Activated CD4-positive, alpha-beta T cell treated with anti-CD3 and anti-CD28 coated beads, Interleukin-2, Interleukin-6, amounts not matched to agents 100 ng/mL and 50 ng/mL, durations not matched to agents 16 hours and 8 hours (primary cell): Measurements from ENCODE around the gene CFAP54.
"Not testable (repeated sequence)": the region's sequence is repeated elsewhere in the genome, so short reads cannot be mapped to it uniquely, and the experiment has no call there.

Source experiments
- DNase-seq: peaks from one replicate; pipeline ENCODE4 v3.0.0-alpha.2; 2020

The CFAP54 gene

GRCh38 chr12:96473394-96474093 is 15.8 kb upstream of the CFAP54 start:
- no peak for DNase-seq

- DNase-seq, result no peak
These were observed 15.2 kb upstream of the CFAP54 start for GRCh38 chr12:96474206-96474605.

GRCh38 chr12:96478011-96478410 is 11.4 kb upstream of the CFAP54 start:
- DNase-seq, result no peak

DNA sequence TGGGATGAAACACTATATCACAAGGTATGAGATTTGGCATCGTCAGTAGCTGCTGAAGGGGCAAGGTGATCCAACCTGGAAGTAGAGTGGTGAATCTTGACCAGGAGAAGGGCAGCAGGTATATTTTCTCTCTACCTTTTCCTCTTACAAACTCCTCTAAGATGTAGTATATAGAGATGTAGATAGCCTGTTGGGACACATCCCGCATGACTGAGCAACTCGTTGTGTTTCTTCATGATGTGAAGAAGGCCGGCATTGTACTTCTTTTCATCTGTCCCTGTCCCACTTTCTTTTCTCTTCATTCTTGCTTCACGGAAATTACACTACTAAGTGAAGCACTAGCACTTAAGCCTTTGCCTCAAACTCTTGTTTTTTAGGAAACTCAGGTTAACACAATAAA is 7.3 kb upstream of the CFAP54 start:
- no peak for DNase-seq

DNA sequence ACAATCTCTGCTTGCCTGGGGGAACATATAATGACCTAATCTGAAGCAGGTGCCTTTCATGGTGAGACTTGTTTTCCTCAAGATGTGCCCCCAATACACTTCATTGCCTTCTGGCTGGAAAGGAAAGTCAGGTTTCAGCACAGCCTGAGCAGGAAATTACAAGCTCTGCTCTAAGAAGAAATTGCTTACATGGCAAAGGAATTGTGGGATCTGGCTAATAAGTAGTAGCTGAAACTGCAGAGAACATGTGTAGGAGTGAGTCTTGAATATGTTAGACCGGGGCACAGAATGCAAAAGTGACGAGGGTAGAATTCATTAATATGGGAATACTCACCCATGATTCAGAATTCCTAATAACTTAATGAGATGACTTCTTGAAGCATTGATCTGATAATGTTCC is 6.3 kb upstream of the CFAP54 start:
- DNase-seq, result no peak

- peak; percentile 14 for DNase-seq
These were observed 2.4 kb upstream of the CFAP54 start for GRCh38 chr12:96486751-96487613.

GRCh38 chr12:96487634-96488033 is 1.7 kb upstream of the CFAP54 start:
- DNase-seq, result no peak

DNA sequence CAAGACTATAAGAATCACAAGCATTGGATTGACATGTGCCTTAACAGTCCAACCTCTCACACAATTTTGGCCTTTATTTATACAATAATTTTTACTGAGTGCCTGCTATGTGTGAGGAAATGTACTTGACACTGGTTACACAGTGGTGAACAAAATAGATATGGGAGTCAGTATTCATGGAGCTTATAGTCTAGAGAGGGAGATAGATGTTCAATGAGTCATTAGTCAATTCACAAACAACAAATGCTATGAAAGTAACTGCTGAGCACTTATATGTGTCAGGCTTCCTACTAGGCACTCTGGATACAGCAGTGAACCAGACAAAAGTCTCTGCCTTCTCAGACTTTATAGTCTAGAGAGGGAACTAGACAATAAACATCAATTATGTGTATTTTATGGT is 3.7 kb downstream of the CFAP54 start:
- DNase-seq, result no peak

GRCh38 chr12:96494154-96494553 is 4.8 kb downstream of the CFAP54 start:
- DNase-seq, result not testable (repeated sequence)

- no peak for DNase-seq
These were observed 5.8 kb downstream of the CFAP54 start for GRCh38 chr12:96495155-96495554.

DNA sequence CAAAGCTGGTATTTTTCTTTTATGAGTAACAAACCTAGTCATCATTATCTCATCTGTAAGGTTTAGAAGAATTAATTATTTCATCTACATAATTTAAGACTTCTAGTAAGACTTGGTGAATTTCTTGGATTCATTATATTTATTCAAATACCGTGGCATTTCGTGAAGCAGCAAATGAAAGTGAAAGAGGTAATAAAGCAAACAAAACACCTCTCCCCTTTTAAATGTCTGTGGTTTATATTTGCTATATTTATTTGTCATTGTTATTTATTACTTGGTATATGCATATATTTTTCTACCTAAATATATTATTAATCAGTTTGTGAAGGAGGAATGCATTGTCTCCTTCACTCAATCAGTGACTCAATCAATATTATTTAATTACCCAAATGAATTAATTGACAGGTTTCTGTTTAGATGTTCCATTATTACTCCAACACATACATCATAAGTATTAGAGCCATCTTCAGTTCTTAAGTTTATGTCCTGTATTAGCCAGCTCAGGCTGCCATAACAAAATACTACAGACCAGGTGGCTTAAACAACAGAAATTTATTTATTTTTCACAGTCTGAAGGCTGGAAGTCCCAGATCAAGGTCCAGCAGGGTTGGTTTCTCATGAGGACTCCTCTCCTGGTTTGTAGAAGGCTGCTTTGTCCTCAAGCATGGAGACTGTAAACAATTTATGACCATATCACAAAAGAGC is 6.6 kb downstream of the CFAP54 start:
- no peak for DNase-seq

DNA sequence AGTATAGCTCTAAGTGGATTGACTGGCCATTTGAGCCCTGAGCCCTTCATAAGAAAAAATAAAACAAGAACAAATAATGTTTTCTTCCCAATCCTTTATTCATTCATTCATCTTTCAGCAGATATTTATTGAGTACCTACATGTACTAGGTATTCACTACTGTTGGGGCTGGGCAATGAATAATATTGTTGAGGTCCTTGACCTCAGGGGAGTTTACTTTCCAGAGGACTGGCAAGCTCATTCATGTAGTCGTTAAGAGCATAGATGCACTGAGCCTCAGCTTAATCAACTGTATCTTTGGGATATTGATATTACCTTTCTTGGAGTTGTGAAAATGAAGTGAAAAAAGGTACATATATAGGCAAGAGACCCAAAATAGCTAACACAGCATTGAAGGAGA is 7.6 kb downstream of the CFAP54 start:
- DNase-seq, result no peak

- no peak for DNase-seq
These were observed 8.5 kb downstream of the CFAP54 start for GRCh38 chr12:96497855-96498254.

- no peak for DNase-seq
These were observed 11.3 kb downstream of the CFAP54 start for GRCh38 chr12:96500693-96501092.

GRCh38 chr12:96501133-96501761 is 11.9 kb downstream of the CFAP54 start:
- peak; percentile 75 for DNase-seq

GRCh38 chr12:96501908-96502307 is 12.5 kb downstream of the CFAP54 start:
- DNase-seq, result no peak

- DNase-seq, result peak; percentile 55
These were observed 13.1 kb downstream of the CFAP54 start for GRCh38 chr12:96502477-96502876.

DNA sequence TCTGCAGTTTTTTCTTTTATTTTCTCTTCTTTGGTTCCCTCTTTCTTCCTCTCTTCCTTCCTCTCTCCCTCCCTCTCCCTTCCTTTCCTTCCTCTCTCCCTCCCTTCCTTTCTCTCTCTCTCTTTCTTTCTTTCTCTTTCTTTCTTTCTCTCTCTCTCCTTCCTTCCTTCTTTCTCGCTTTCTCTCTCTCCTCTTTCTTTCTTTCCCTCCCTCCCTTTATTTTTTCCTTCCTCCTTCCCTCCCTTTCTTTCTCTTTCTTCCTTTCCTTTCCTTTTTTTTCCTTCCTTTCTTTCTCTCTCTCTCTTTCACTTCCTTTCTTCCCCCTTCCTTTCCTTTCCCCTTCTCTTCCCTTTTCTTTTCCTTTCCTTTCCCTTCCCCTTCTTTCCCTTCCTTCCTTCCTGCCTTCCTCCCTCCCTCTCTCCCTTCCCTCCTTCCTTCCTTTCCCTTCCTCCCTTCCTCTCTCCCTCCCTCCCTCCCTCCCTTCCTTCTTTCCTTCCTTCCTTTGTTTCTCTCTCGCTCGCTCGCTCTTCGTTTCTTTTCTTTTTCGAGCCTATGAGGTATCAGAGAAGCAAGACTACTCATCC is 13.7 kb downstream of the CFAP54 start:
- no peak for DNase-seq

GRCh38 chr12:96503976-96504375 is 14.6 kb downstream of the CFAP54 start:
- DNase-seq, result no peak

- DNase-seq, result no peak
These were observed 17.4 kb downstream of the CFAP54 start for GRCh38 chr12:96506776-96507175.

- no peak for DNase-seq
These were observed 21.0 kb downstream of the CFAP54 start for GRCh38 chr12:96510306-96510764.

DNA sequence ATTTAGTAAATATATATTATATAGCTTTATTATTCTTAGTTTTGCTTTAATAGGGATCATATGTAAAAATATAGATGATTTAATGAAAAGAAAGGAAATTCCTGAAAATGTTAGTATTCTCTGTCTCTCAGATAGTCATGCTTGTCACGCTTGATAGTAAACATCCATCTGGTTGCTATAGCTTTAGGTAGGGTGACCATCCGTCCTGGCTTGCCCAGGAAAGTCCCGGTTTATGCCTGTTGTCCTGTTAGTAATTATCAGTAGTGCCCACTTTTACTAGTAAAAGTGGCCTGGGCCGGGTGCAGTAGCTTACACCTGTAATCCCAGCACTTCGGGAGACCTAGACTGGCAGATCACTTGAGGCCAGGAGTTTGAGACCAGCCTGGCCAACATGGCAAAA is 23.8 kb downstream of the CFAP54 start:
- DNase-seq, result no peak

DNA sequence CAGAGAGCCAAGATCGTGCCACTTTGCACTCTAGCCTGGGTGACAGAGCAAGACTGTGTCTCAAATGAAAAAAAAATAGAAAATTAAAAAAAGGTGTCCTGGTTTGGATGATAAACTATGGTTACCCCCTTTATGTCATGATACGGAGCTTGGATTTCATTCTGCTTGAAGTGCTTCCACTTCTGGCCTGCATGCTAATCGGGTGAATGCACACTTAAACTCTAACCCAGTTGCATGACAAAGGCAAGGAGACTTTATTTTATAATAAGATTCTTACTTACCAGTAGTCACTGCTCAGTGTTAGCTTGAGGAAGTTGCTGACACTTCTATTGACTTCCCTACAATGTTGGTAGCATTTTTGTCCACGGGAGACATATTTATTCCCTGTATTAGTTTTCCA is 24.3 kb downstream of the CFAP54 start:
- DNase-seq, result no peak
